Tibial nerve (tissue), 4 donors: ENCODE measurements around the gene PLSCR2. TPM values are rescaled to one million over a fixed set of nuclear protein-coding genes. Genes with fewer than 3 reads are reported as not detected.

Source experiments
- DNase-seq, 2 donors: peaks; one replicate each; pipeline ENCODE4 v3.0.0-alpha.2; 2019; ENCODE audit warnings: low spot score in 2 of 2
- H3K27ac ChIP-seq, 4 donors: fragments of 200-600 bp; sonication (generic) in 3 of 4; one replicate each; pipeline ENCODE4 v1.5.1; 2017 to 2019; ENCODE audit warnings: mild to moderate bottlenecking in 1 of 4
- H3K27me3 ChIP-seq, 2 donors: fragments of 200-600 bp; sonication (generic) in 1 of 2; one replicate each; pipeline versions ENCODE4 v1.5.1 to v1.6.0; 2017 to 2019
- H3K36me3 ChIP-seq, 3 donors: fragments of 200-600 bp; sonication (generic); one replicate each; pipeline ENCODE4 v1.5.1; 2018 to 2019
- H3K4me1 ChIP-seq, 4 donors: fragments of 200-600 bp; sonication (generic) in 3 of 4; one replicate each; pipeline ENCODE4 v1.5.1; 2017 to 2019
- H3K4me3 ChIP-seq, 4 donors: fragments of 200-600 bp; sonication (generic) in 3 of 4; one replicate each; pipeline ENCODE4 v1.5.1; 2017 to 2019; ENCODE audit warnings: mild to moderate bottlenecking in 1 of 4, moderate library complexity in 1 of 4
- H3K9me3 ChIP-seq, 4 donors: fragments of 200-600 bp; sonication (generic) in 3 of 4; one replicate each; pipeline ENCODE4 v1.5.1; 2017 to 2019
- EP300 ChIP-seq, 2 donors: sonication (generic); formaldehyde crosslinking; IDR thresholded peaks; one replicate each; pipeline ENCODE4 v1.6.1; 2017; ENCODE audit warnings: antibody characterized with exemption in 2 of 2, mild to moderate bottlenecking in 1 of 2
- POLR2A ChIP-seq, 2 donors: fragments of 450-650 bp; IDR thresholded peaks; one replicate each; pipeline ENCODE4 v1.6.1; 2017; ENCODE audit warnings: antibody characterized with exemption in 2 of 2, mild to moderate bottlenecking in 2 of 2, moderate library complexity in 2 of 2
- total RNA-seq, 4 donors: library from RNA; depleted of rRNA; stranded (reverse); fragments of >200 nt; gene quantifications; one replicate each; pipeline ENCODE4 v1.1.0, GENCODE V29; 2016
- TF ChIP-seq, protein P1 (sequence below), 5 experiments: fragments of 200-600 bp in 3 of 5; fragments of 450-650 bp in 2 of 5; sonication (generic) in 3 of 5; IDR thresholded peaks; one replicate each; pipeline ENCODE4 v1.5.1; 2016 to 2019; ENCODE audit warnings: antibody characterized with exemption in 5 of 5, mild to moderate bottlenecking in 3 of 5, moderate library complexity in 2 of 5

PLSCR2 gene
- total RNA-seq, 4 donors from 2014 or later = not detected

DNA sequence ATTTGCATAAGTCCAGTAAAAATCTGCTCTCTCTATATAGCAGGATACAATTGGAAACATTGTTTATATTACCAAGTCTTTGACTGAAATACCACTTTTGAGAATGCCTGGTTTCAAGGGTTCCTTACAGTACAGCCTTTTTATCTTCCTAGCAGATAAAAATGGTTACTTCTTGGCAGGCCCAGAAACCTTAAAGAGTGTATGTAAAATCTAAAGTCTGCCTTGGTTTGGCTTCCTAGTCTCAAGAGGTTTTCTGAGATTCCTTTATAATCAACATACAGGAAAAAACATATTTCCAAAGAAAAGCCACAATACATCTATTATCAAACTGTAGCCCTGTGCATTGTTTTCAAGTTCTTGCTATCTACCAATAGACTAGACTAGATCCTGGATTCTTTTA, 84.6 kb downstream of the PLSCR2 start:
- Histone ChIP-seq H3K27ac (no peak overlapping the region), H3K27me3 (no peaks in the 10 kb centered on the region), H3K9me3 (no peaks in the 10 kb centered on the region)

More for the DNA sequence above, 84.6 kb downstream of the PLSCR2 start:
- Histone ChIP-seq H3K4me1 (peaks cover 0 to 6% (median 0%) of the 10 kb centered on the region in 4 donors), H3K4me3 (no peak overlapping the region), H3K36me3 (no peaks in the 10 kb centered on the region)
- TF ChIP-seq EP300 (IDR thresholded peaks at IDR 0.05) (no peak), POLR2A (IDR thresholded peaks at IDR 0.05) (no peak)
- TF ChIP-seq, protein P1, sequence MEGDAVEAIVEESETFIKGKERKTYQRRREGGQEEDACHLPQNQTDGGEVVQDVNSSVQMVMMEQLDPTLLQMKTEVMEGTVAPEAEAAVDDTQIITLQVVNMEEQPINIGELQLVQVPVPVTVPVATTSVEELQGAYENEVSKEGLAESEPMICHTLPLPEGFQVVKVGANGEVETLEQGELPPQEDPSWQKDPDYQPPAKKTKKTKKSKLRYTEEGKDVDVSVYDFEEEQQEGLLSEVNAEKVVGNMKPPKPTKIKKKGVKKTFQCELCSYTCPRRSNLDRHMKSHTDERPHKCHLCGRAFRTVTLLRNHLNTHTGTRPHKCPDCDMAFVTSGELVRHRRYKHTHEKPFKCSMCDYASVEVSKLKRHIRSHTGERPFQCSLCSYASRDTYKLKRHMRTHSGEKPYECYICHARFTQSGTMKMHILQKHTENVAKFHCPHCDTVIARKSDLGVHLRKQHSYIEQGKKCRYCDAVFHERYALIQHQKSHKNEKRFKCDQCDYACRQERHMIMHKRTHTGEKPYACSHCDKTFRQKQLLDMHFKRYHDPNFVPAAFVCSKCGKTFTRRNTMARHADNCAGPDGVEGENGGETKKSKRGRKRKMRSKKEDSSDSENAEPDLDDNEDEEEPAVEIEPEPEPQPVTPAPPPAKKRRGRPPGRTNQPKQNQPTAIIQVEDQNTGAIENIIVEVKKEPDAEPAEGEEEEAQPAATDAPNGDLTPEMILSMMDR (IDR thresholded peaks at IDR 0.05) = no peak
- DNase-seq = no peak

Other genes starting within 250 kb of the PLSCR2 start
- gene PLSCR4, start 218.5 kb downstream of the PLSCR2 start, total RNA-seq = 100 to 1,000 TPM in 3 of 4 donors, 10 to 100 TPM in 1; 85.8 to 217 (median 128) TPM
- 100 to 1,000 TPM in 1 of 4 donors, 10 to 100 TPM in 3; 57.8 to 104 (median 68.7) TPM for gene PLSCR1, start 75.0 kb upstream of the PLSCR2 start, total RNA-seq
- not detected for gene PLSCR5, start 135.8 kb upstream of the PLSCR2 start, total RNA-seq